HuH-7.5 (cell line): ENCODE data around the gene GREM1.

Experiments used
- DNase-seq: peaks from one replicate; pipeline ENCODE4 v3.0.0; 2011; ENCODE audit warnings: low spot score

The GREM1 gene

GRCh38 chr15:32717426-32718226 is at the start of gene GREM1:
Gene GREM1 (plus strand): TSS chr15:32718004. CDS start chr15:32730691, 12,687 bp downstream.
- DNase-seq = no peak

- DNase-seq = no peak
Observed at GRCh38 chr15:32668942-32669341, 48.9 kb upstream of the GREM1 start.

GRCh38 chr15:32669896-32670611 is 47.8 kb upstream of the GREM1 start:
- DNase-seq = peak; percentile 16

GRCh38 chr15:32670623-32671022 is 47.2 kb upstream of the GREM1 start:
- no peak for DNase-seq

GRCh38 chr15:32671339-32672325 is 46.2 kb upstream of the GREM1 start:
- DNase-seq = no peak

- no peak for DNase-seq
Observed at GRCh38 chr15:32674681-32675080, 43.1 kb upstream of the GREM1 start.

- no peak for DNase-seq
Observed at GRCh38 chr15:32675466-32675865, 42.3 kb upstream of the GREM1 start.

GRCh38 chr15:32676169-32676568 is 41.6 kb upstream of the GREM1 start:
- DNase-seq = no peak

- DNase-seq = peak; percentile 36
Observed at GRCh38 chr15:32677238-32677750, 40.5 kb upstream of the GREM1 start.

- DNase-seq = no peak
Observed at GRCh38 chr15:32679298-32679690, 38.5 kb upstream of the GREM1 start.

- DNase-seq = no peak
Observed at GRCh38 chr15:32682569-32682968, 35.2 kb upstream of the GREM1 start.

GRCh38 chr15:32682977-32683630 is 34.7 kb upstream of the GREM1 start:
- DNase-seq = no peak

GRCh38 chr15:32683906-32684584 is 33.8 kb upstream of the GREM1 start:
- no peak for DNase-seq

GRCh38 chr15:32685576-32685975 is 32.2 kb upstream of the GREM1 start:
- no peak for DNase-seq

- DNase-seq = no peak
Observed at GRCh38 chr15:32687556-32687955, 30.2 kb upstream of the GREM1 start.

GRCh38 chr15:32688151-32688639 is 29.6 kb upstream of the GREM1 start:
- no peak for DNase-seq

GRCh38 chr15:32690941-32691688 is 26.7 kb upstream of the GREM1 start:
- DNase-seq = no peak

GRCh38 chr15:32691689-32692038 is 26.1 kb upstream of the GREM1 start:
- DNase-seq = no peak

GRCh38 chr15:32692286-32692685 is 25.5 kb upstream of the GREM1 start:
- DNase-seq = no peak
